GM12878 (cell line): Measurements from ENCODE around the gene DHX29. TPM values are rescaled to one million over a fixed set of nuclear protein-coding genes. Genes with fewer than 3 reads are reported as not detected.

Experiments
- BACH1 ChIP-seq: fragments of 450-650 bp; IDR thresholded peaks from 2 replicates; pipeline ENCODE4 v1.6.1; 2017; ENCODE audit warnings: mild to moderate bottlenecking, borderline replicate concordance
- BCL11A ChIP-seq: IDR thresholded peaks from 2 replicates; pipeline ENCODE4 v1.6.1; 2011; ENCODE audit warnings: low read depth, low read length
- BMI1 ChIP-seq: fragments of 450-650 bp; IDR thresholded peaks from 2 replicates; pipeline ENCODE4 v1.6.1; 2016; ENCODE audit warnings: mild to moderate bottlenecking, moderate library complexity, borderline replicate concordance
- EZH2 ChIP-seq: IDR thresholded peaks from 2 replicates; pipeline ENCODE4 v1.6.1; 2012; ENCODE audit warnings: low read depth, mild to moderate bottlenecking, control low read depth, inconsistent platforms, low read length, borderline replicate concordance; ENCODE audit not compliant: control insufficient read depth
- NBN ChIP-seq: fragments of 450-650 bp; IDR thresholded peaks from 2 replicates; pipeline ENCODE4 v1.6.1; 2016
- NFXL1 ChIP-seq: fragments of 450-650 bp; IDR thresholded peaks from 2 replicates; pipeline ENCODE4 v1.6.1; 2017; ENCODE audit warnings: antibody characterized with exemption, mild to moderate bottlenecking, borderline replicate concordance
- NR2C2 ChIP-seq: IDR thresholded peaks from 2 replicates; pipeline ENCODE4 v1.6.1; 2011; ENCODE audit warnings: borderline replicate concordance, low read depth; ENCODE audit not compliant: control insufficient read depth, insufficient read length
- RAD51 ChIP-seq: fragments of 450-650 bp; IDR thresholded peaks from 2 replicates; pipeline ENCODE4 v1.6.1; 2016; ENCODE audit warnings: moderate library complexity, mild to moderate bottlenecking, inconsistent platforms
- RELA ChIP-seq: fragments of 450-650 bp; IDR thresholded peaks from 2 replicates; pipeline ENCODE4 v1.8.0; 2014; ENCODE audit warnings: borderline replicate concordance; ENCODE audit not compliant: partially characterized antibody
- SIX5 ChIP-seq: IDR thresholded peaks from 2 replicates; pipeline ENCODE4 v1.6.1; 2011; ENCODE audit warnings: mild to moderate bottlenecking, low read depth, low read length, moderate library complexity; ENCODE audit not compliant: severe bottlenecking
- SPI1 ChIP-seq: IDR thresholded peaks from 2 replicates; pipeline ENCODE4 v1.6.1; 2011; ENCODE audit warnings: low read depth, mild to moderate bottlenecking, low read length, moderate library complexity, borderline replicate concordance; ENCODE audit not compliant: insufficient read depth
- USF2 ChIP-seq: IDR thresholded peaks from 2 replicates; pipeline ENCODE4 v1.6.1; 2011; ENCODE audit warnings: low read depth, low read length, improper control_type of control experiment, borderline replicate concordance
- ZNF217 ChIP-seq: fragments of 450-650 bp; IDR thresholded peaks from 2 replicates; pipeline ENCODE4 v1.6.1; 2017; ENCODE audit warnings: antibody characterized with exemption, mild to moderate bottlenecking
- ZNF274 ChIP-seq: IDR thresholded peaks from one replicate; pipeline ENCODE4 v1.8.0; 2011; ENCODE audit not compliant: insufficient read length, insufficient read depth
- polyA plus RNA-seq, 11 experiments: library from polyadenylated mRNA; depleted of rRNA in 4 of 11; unstranded in 6 of 11; stranded (reverse) in 5 of 11; fragments of >200 nt; fragmentation: Nextera tagmentation in 4 of 11; fragmentation: Illumina TruSeq in 1 of 11; extraction: Ambion mirVana in 4 of 11; extraction: Trizol in 1 of 11; gene quantifications; 1 replicate in 1 of 11; 2 replicates in 10 of 11; pipeline versions ENCODE4 v1.2.1 to v1.2.3, GENCODE V29; 2011 to 2016; ENCODE audit warnings: inconsistent platforms in 2 of 11, missing spikeins in 2 of 11, low read depth in 1 of 11
- total RNA-seq, 4 experiments: library from RNA; depleted of rRNA in 3 of 4; stranded (reverse); fragments of >200 nt in 3 of 4; fragmentation: Illumina TruSeq in 1 of 4; extraction: Trizol in 1 of 4; gene quantifications; 2 replicates each; pipeline versions ENCODE4 v1.2.1 to v1.2.3, GENCODE V29; 2013 to 2021
- TF ChIP-seq, protein P1 (sequence below): IDR thresholded peaks from 2 replicates; pipeline ENCODE4 v1.6.1; 2011; ENCODE audit warnings: borderline replicate concordance, low read depth, mild to moderate bottlenecking, moderate library complexity, mixed read lengths, low read length; ENCODE audit not compliant: insufficient read depth; ENCODE audit errors: extremely low read length
- TF ChIP-seq, protein P2 (sequence below): IDR thresholded peaks from 2 replicates; pipeline ENCODE4 v1.6.1; 2011; ENCODE audit warnings: borderline replicate concordance, low read depth, mild to moderate bottlenecking, moderate library complexity, low read length; ENCODE audit not compliant: insufficient read depth, poor library complexity, severe bottlenecking

The DHX29 gene
- total and polyA plus RNA-seq, 10 of the 15 experiments (the other 5 are each of a cell fraction or from before 2014, with no cell fraction given): 5.3 to 49.1 (median 17.2) TPM

DNA sequence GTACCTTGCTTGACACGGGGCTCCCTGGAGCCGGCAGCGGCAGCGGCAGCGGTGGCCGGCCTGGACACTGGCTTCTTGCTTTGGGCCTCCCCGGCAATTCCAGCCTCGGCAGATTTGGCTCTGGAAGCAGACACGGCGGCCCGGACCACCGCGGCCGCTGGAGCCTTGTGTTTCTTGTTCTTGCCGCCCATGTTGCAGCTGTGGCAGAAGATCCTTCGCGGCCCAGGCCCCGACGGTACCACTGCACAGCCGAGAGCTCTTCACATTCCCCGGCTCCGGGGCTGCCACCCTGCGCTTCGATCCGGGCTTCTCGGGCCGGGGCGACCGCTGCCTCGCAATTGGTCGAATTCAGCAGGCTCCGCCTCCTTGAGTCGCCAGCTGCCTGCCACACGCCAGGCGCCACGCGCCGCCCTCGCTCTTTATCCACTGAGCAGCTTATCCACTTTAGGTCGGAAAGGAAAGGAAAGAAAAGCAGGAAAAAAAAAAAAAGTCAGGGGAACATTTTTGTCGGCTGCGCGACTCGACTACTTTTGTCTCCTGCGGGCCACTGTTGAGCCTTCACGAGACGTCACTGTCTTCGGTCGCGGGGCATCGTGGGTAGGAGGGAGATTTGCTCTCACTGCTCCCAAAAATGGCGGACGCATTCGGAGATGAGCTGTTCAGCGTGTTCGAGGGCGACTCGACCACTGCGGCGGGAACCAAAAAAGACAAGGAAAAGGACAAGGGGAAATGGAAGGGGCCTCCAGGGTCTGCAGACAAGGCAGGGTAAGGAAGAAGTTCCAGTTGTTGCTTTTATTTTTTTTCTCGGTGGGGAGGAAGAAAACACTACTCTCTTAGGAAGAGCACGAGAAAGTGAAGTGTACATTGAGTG is at the start of gene DHX29, which contains the start of gene MTREX (continued):
- TF ChIP-seq NR2C2 (no peak), BACH1 (no peak), BCL11A (no peak), NFXL1 (no peak), SPI1 (no peak), EZH2 (no peak), RAD51 (peak; percentile 20; the same call in 1 of the 2 replicates), ZNF217 (no peak), BMI1 (no peak), RELA (peak; percentile 69), NBN (peak; percentile 92; the same call in 1 of the 2 replicates), ZNF274 (no peak), USF2 (no peak), SIX5 (peak; percentile 55)
- TF ChIP-seq, protein P1, sequence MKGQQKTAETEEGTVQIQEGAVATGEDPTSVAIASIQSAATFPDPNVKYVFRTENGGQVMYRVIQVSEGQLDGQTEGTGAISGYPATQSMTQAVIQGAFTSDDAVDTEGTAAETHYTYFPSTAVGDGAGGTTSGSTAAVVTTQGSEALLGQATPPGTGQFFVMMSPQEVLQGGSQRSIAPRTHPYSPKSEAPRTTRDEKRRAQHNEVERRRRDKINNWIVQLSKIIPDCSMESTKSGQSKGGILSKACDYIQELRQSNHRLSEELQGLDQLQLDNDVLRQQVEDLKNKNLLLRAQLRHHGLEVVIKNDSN: no peak
- TF ChIP-seq, protein P2, sequence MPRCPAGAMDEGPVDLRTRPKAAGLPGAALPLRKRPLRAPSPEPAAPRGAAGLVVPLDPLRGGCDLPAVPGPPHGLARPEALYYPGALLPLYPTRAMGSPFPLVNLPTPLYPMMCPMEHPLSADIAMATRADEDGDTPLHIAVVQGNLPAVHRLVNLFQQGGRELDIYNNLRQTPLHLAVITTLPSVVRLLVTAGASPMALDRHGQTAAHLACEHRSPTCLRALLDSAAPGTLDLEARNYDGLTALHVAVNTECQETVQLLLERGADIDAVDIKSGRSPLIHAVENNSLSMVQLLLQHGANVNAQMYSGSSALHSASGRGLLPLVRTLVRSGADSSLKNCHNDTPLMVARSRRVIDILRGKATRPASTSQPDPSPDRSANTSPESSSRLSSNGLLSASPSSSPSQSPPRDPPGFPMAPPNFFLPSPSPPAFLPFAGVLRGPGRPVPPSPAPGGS: no peak
